ENCODE results near the gene CAMSAP2. TPM values are rescaled to one million over a fixed set of nuclear protein-coding genes. Genes with fewer than 3 reads are reported as not detected.
"Not testable (repeated sequence)": the region's sequence is repeated elsewhere in the genome, so short reads cannot be mapped to it uniquely, and the experiment has no call there.

The CAMSAP2 gene
- total RNA-seq, 1 experiment from 2014 or later: 20.7 TPM

GRCh38 chr1:200744143-200744542, 5.5 kb downstream of the CAMSAP2 start (continued):
- TF ChIP-seq ARID4B (CRISPR knock-in tag; IDR thresholded peaks at IDR 0.05; ENCODE audit: borderline replicate concordance) (no peak), IRF1 (CRISPR knock-in tag; IDR thresholded peaks at IDR 0.05) (no peak), CREB1 (CRISPR knock-in tag; IDR thresholded peaks at IDR 0.05) (no peak), TEAD1 (CRISPR knock-in tag; IDR thresholded peaks at IDR 0.05) (no peak), FOXK1 (CRISPR knock-in tag; IDR thresholded peaks at IDR 0.05) (no peak), FOXP4 (CRISPR knock-in tag; IDR thresholded peaks at IDR 0.05) (no peak), FOXJ3 (CRISPR knock-in tag; IDR thresholded peaks at IDR 0.05; ENCODE audit: borderline replicate concordance) (no peak)

- ATAC-seq: no peak
- TF ChIP-seq ZNF532 (CRISPR knock-in tag; IDR thresholded peaks at IDR 0.05; ENCODE audit: borderline replicate concordance) (no peak), FOXP1 (CRISPR knock-in tag; IDR thresholded peaks at IDR 0.05; ENCODE audit: borderline replicate concordance) (no peak), USF2 (CRISPR knock-in tag; IDR thresholded peaks at IDR 0.05) (no peak), NR2C2 (CRISPR knock-in tag; IDR thresholded peaks at IDR 0.05) (no peak), NFYB (CRISPR knock-in tag; conservative IDR thresholded peaks at IDR 0.05; ENCODE audit: low read depth) (no peak), ATF3 (CRISPR knock-in tag; conservative IDR thresholded peaks at IDR 0.05) (no peak), KAT7 (CRISPR knock-in tag; IDR thresholded peaks at IDR 0.05; ENCODE audit: borderline replicate concordance) (no peak), ETV6 (CRISPR knock-in tag; IDR thresholded peaks at IDR 0.05) (no peak)
- 0 out of 2 replicates have a peak, but pooled peaks cover 3% of the 10 kb centered on the region for H3K9me3 Mint-ChIP-seq
- POLR2A ChIA-PET: interaction anchor here (0.6 kb wide), 1 partner anchor 105 kb away, joined by 9 read pairs; no protein-coding TSS in a partner anchor
- H3K27ac Mint-ChIP-seq: no peak overlapping the region
- peaks cover 9% of the 10 kb centered on the region for H3K36me3 Mint-ChIP-seq
- H3K4me1 Mint-ChIP-seq: peaks cover 9% of the 10 kb centered on the region
- no peaks in the 10 kb centered on the region for H3K27me3 Mint-ChIP-seq (ENCODE audit: low read depth)
- H3K4me3 Mint-ChIP-seq: no peak overlapping the region
- CTCF ChIA-PET: interaction anchor here (0.6 kb wide), 1 partner anchor 12 kb away, joined by 3 read pairs; no protein-coding TSS in a partner anchor
- DNase-seq (ENCODE audit: low spot score): no peak
Measured at GRCh38 chr1:200749090-200749489, 10.4 kb downstream of the CAMSAP2 start.

GRCh38 chr1:200750749-200751148, 12.1 kb downstream of the CAMSAP2 start:
- H3K27me3 Mint-ChIP-seq (ENCODE audit: low read depth); DNase-seq (ENCODE audit: low spot score); H3K4me1 Mint-ChIP-seq; POLR2A ChIA-PET; ATAC-seq; H3K9me3 Mint-ChIP-seq; H3K36me3 Mint-ChIP-seq; H3K27ac Mint-ChIP-seq; H3K4me3 Mint-ChIP-seq; CTCF ChIA-PET: not testable (repeated sequence)
